RKO (cell line): ENCODE results near the gene ABCC4.

Experiments
- DNase-seq: peaks from one replicate; pipeline ENCODE4 v3.0.0-alpha.2; 2016; ENCODE audit warnings: low spot score

Gene ABCC4

GRCh38 chr13:95301183-95301967 lies at the start of gene ABCC4:
Gene ABCC4, minus strand, starts transcription at chr13:95301451. Its CDS starts 137 bp downstream, at chr13:95301314.
- DNase-seq, result peak; percentile 80

- DNase-seq, result no peak
Observed at GRCh38 chr13:95349267-95349666, 48.0 kb upstream of the ABCC4 start.

- no peak for DNase-seq
Observed at GRCh38 chr13:95343944-95344343, 42.7 kb upstream of the ABCC4 start.

GRCh38 chr13:95341441-95341840 lies 40.2 kb upstream of the ABCC4 start:
- DNase-seq, result no peak

GRCh38 chr13:95338905-95339304 lies 37.7 kb upstream of the ABCC4 start:
- no peak for DNase-seq

- no peak for DNase-seq
Observed at GRCh38 chr13:95337597-95337996, 36.3 kb upstream of the ABCC4 start.

- no peak for DNase-seq
Observed at GRCh38 chr13:95335667-95336066, 34.4 kb upstream of the ABCC4 start.

GRCh38 chr13:95328386-95328785 lies 27.1 kb upstream of the ABCC4 start:
- DNase-seq, result no peak

- DNase-seq, result no peak
Observed at GRCh38 chr13:95327190-95327589, 25.9 kb upstream of the ABCC4 start.

- no peak for DNase-seq
Observed at GRCh38 chr13:95326695-95327094, 25.4 kb upstream of the ABCC4 start.

GRCh38 chr13:95325485-95325884 lies 24.2 kb upstream of the ABCC4 start:
- DNase-seq, result no peak

GRCh38 chr13:95323930-95324662 lies 22.8 kb upstream of the ABCC4 start:
- DNase-seq, result no peak

- no peak for DNase-seq
Observed at GRCh38 chr13:95319551-95320274, 18.5 kb upstream of the ABCC4 start.

- DNase-seq, result no peak
Observed at GRCh38 chr13:95317039-95317989, 16.1 kb upstream of the ABCC4 start.

GRCh38 chr13:95315752-95316151 lies 14.5 kb upstream of the ABCC4 start:
- DNase-seq, result no peak

GRCh38 chr13:95307507-95307906 lies 6.3 kb upstream of the ABCC4 start:
- no peak for DNase-seq

- no peak for DNase-seq
Observed at GRCh38 chr13:95304453-95304852, 3.2 kb upstream of the ABCC4 start.

GRCh38 chr13:95301968-95302393 lies 730 bp upstream of the ABCC4 start:
- DNase-seq, result no peak

GRCh38 chr13:95300625-95301182 lies 547 bp downstream of the ABCC4 start:
- DNase-seq, result peak; percentile 63

- peak; percentile 63 for DNase-seq
Observed at GRCh38 chr13:95298971-95299621, 2.2 kb downstream of the ABCC4 start.
